Endothelial cell of umbilical vein (primary cell): Measurements from ENCODE around the gene ACSBG1. TPM values are rescaled to one million over a fixed set of nuclear protein-coding genes. Genes with fewer than 3 reads are reported as not detected.

Experiments
- BruUV-seq: library from RNA; stranded (reverse); fragments of 400-500 nt; replicated peaks from 2 replicates; lab custom pipeline; 2021; lab: Mats Ljungman, UMichigan
- CTCF ChIA-PET: fragments of 300-600, 350-600 bp; sonication (Branson Sonifier 250); formaldehyde crosslinking; loops from one replicate; lab custom pipeline; 2021; ENCODE audit warnings: antibody characterized with exemption, inconsistent platforms; lab: Charles Lee
- POLR2A ChIA-PET: fragments of 300-600, 350-600 bp; sonication (Branson Sonifier 250); formaldehyde crosslinking; loops from one replicate; lab custom pipeline; 2021; ENCODE audit warnings: antibody characterized with exemption, inconsistent platforms; lab: Charles Lee
- DNase-seq: peaks from one replicate; pipeline ENCODE4 v3.0.0-alpha.2; 2011; ENCODE audit warnings: low read depth, low spot score
- FAIRE-seq: peaks from 2 replicates; lab custom pipeline; 2011; peaks lifted over from hg19 to GRCh38; lab: Jason Lieb, UNC
- H2AFZ ChIP-seq: 2 replicates; pipeline ENCODE4 v1.6.0; 2012; ENCODE audit warnings: low read depth, low read length, control low read depth, inconsistent platforms
- H3K27ac ChIP-seq: 2 replicates; pipeline ENCODE4 v1.5.1; 2011; ENCODE audit warnings: low read depth, mild to moderate bottlenecking, control low read depth, low read length, moderate library complexity; ENCODE audit not compliant: insufficient read depth
- H3K27me3 ChIP-seq, 2 experiments: 2 replicates each; pipeline versions ENCODE4 v1.6.0 to v1.6.1; 2011; ENCODE audit warnings: low read length in 2 of 2, mixed read lengths in 1 of 2; ENCODE audit not compliant: control insufficient read depth in 2 of 2, insufficient read depth in 2 of 2
- H3K36me3 ChIP-seq, 2 experiments: 2 replicates in 1 of 2; 3 replicates in 1 of 2; pipeline ENCODE4 v1.5.1; 2011; ENCODE audit warnings: low read length in 2 of 2, mild to moderate bottlenecking in 1 of 2, moderate library complexity in 1 of 2; ENCODE audit not compliant: control insufficient read depth in 2 of 2, insufficient read depth in 2 of 2; ENCODE audit errors: extremely low read depth in 1 of 2
- H3K4me1 ChIP-seq: 3 replicates; pipeline ENCODE4 v1.5.1; 2011; ENCODE audit warnings: mild to moderate bottlenecking, low read length; ENCODE audit not compliant: control insufficient read depth, insufficient read depth; ENCODE audit errors: extremely low read depth
- H3K4me2 ChIP-seq: 2 replicates; pipeline ENCODE4 v1.6.1; 2011; ENCODE audit warnings: low read length, control low read depth, mixed read lengths; ENCODE audit not compliant: insufficient read depth
- H3K4me3 ChIP-seq, 3 experiments: fragments of 200-600 bp in 1 of 3; sonication (generic), shearing (Covaris generic) in 1 of 3; replicated peaks in 1 of 3; 2 replicates each; pipeline ENCODE4 v1.5.1; 2011 to 2016; ENCODE audit warnings: control low read depth in 3 of 3, low read length in 3 of 3, mild to moderate bottlenecking in 2 of 3, inconsistent platforms in 1 of 3, low read depth in 1 of 3, moderate library complexity in 1 of 3; ENCODE audit not compliant: insufficient read depth in 1 of 3
- H3K79me2 ChIP-seq: 2 replicates; pipeline ENCODE4 v1.6.0; 2012; ENCODE audit warnings: low read length, inconsistent platforms; ENCODE audit not compliant: control insufficient read depth, insufficient read depth
- H3K9ac ChIP-seq: replicated peaks from 2 replicates; pipeline ENCODE3; 2011; ENCODE audit warnings: low read length, control low read depth; ENCODE audit not compliant: insufficient read depth; ENCODE audit errors: extremely low read depth
- H3K9me1 ChIP-seq: replicated peaks from 3 replicates; pipeline ENCODE4 v1.6.0; 2011; ENCODE audit warnings: mild to moderate bottlenecking, low read length; ENCODE audit not compliant: control insufficient read depth, insufficient read depth; ENCODE audit errors: extremely low read depth
- H3K9me3 ChIP-seq: replicated peaks from 2 replicates; pipeline ENCODE4 v1.5.1; 2012; ENCODE audit warnings: low read length, inconsistent platforms; ENCODE audit not compliant: control insufficient read depth, insufficient read depth
- H4K20me1 ChIP-seq: replicated peaks from 2 replicates; pipeline ENCODE3; 2011; ENCODE audit warnings: mild to moderate bottlenecking, low read length; ENCODE audit not compliant: control insufficient read depth, insufficient read depth; ENCODE audit errors: extremely low read depth
- CTCF ChIP-seq, 2 donors: IDR thresholded peaks; 1 replicate in 1 of 2; 2 replicates in 1 of 2; pipeline ENCODE4 v1.5.1; 2011; ENCODE audit warnings: low read length in 2 of 2, mild to moderate bottlenecking in 2 of 2, moderate library complexity in 2 of 2, control low read depth in 1 of 2, inconsistent platforms in 1 of 2, low read depth in 1 of 2; ENCODE audit not compliant: insufficient read depth in 1 of 2; ENCODE audit errors: extremely low read depth in 1 of 2
- EZH2 ChIP-seq: IDR thresholded peaks from 2 replicates; pipeline ENCODE4 v1.6.1; 2012; ENCODE audit warnings: borderline replicate concordance, low read depth, mild to moderate bottlenecking, moderate library complexity, low read length, inconsistent platforms; ENCODE audit not compliant: severe bottlenecking
- FOS ChIP-seq: IDR thresholded peaks from 2 replicates; pipeline ENCODE4 v1.6.1; 2011; ENCODE audit warnings: mild to moderate bottlenecking, low read length, moderate library complexity, borderline replicate concordance; ENCODE audit not compliant: insufficient read depth
- GATA2 ChIP-seq: IDR thresholded peaks from 2 replicates; pipeline ENCODE4 v1.7.0; 2011; ENCODE audit warnings: low read depth, mild to moderate bottlenecking, moderate library complexity, mixed read lengths, low read length; ENCODE audit not compliant: insufficient read length, insufficient read depth
- JUN ChIP-seq: IDR thresholded peaks from 2 replicates; pipeline ENCODE4 v1.6.1; 2011; ENCODE audit warnings: borderline replicate concordance, low read depth; ENCODE audit not compliant: insufficient read length, insufficient read depth
- MAX ChIP-seq: IDR thresholded peaks from 2 replicates; pipeline ENCODE4 v1.6.1; 2011; ENCODE audit not compliant: insufficient read depth, insufficient read length
- MYC ChIP-seq: IDR thresholded peaks from one replicate; pipeline ENCODE4 v1.6.1; 2011; ENCODE audit warnings: mild to moderate bottlenecking, low read depth, low read length
- POLR2A ChIP-seq: IDR thresholded peaks from 2 replicates; pipeline ENCODE4 v1.6.1; 2012; ENCODE audit warnings: low read depth, mild to moderate bottlenecking, control low read depth, low read length
- POLR2AphosphoS5 ChIP-seq: IDR thresholded peaks from 2 replicates; pipeline ENCODE4 v1.6.1; 2012; ENCODE audit warnings: low read depth, mild to moderate bottlenecking, control low read depth, low read length, moderate library complexity; ENCODE audit not compliant: insufficient read depth
- dilution Hi-C: fragments of 300-500 bp; cut with MboI; formaldehyde crosslinking; loops from one replicate; pipeline ENCODE4 v1.15.0; 2019; ENCODE audit warnings: low sequenced_read_pairs; ENCODE audit not compliant: extremely low pct_ligation_motif_present
- intact Hi-C: fragments of 100-400 bp; cut with micrococcal nuclease; formaldehyde crosslinking; loops from one replicate; pipeline ENCODE4 v1.10.0; 2022
- polyA plus RNA-seq, 4 experiments: library from polyadenylated mRNA; depleted of rRNA in 3 of 4; stranded (reverse) in 3 of 4; unstranded in 1 of 4; fragments of >200 nt; gene quantifications; 2 replicates each; pipeline versions ENCODE4 v1.2.1 to v1.2.3, GENCODE V29; 2011 to 2012; ENCODE audit warnings: missing spikeins in 1 of 4
- total RNA-seq: library from RNA; stranded (reverse); gene quantifications from 2 replicates; pipeline ENCODE4 v1.2.3, GENCODE V29; 2021

ACSBG1 gene
- total and polyA plus RNA-seq, 2 donors (not counting 3 experiments of a cell fraction or from before 2014, with no cell fraction given) = not detected

- dilution Hi-C loops (no loop called here), intact Hi-C loops (no loop called here)
- Histone ChIP-seq H3K9ac (no peak overlapping the region), H3K27me3 (peaks cover 0 to 4% of the 10 kb centered on the region in 2 experiments), H4K20me1 (no peaks in the 10 kb centered on the region), H3K9me1 (no peaks in the 10 kb centered on the region), H2AFZ (no peak overlapping the region), H3K4me2 (no peak overlapping the region), H3K79me2 (no peaks in the 10 kb centered on the region), H3K4me1 (no peaks in the 10 kb centered on the region), H3K9me3 (no peaks in the 10 kb centered on the region), H3K36me3 (no peaks in the 10 kb centered on the region), H3K4me3 (no peak overlapping the region), H3K27ac (no peak overlapping the region)
- no peak for DNase-seq
- TF ChIP-seq CTCF (IDR thresholded peaks at IDR 0.05; ENCODE audit: extremely low read depth in 1 of 2, insufficient read depth in 1 of 2, low read depth in 1 of 2, low read length in 2 of 2) = no peak
- no TSS peak for BruUV-seq
- ChIA-PET CTCF (interaction anchor here (0.8 to 10.1 kb wide), 5 partner anchors 49 to 334 kb away, joined by 3 to 237 read pairs (median 4); partner anchors contain the start of gene CIB2), POLR2A (no interaction called here)
- no peak for FAIRE-seq
These were observed 10.5 kb upstream of the ACSBG1 start for GRCh38 chr15:78244893-78245292.

- no peaks in the 10 kb centered on the region for H3K79me2 ChIP-seq
- DNase-seq (no peak), FAIRE-seq (no peak)
- no peak overlapping the region for H3K27ac ChIP-seq
- H3K9me1 ChIP-seq = no peaks in the 10 kb centered on the region
- no peak overlapping the region for H3K4me2 ChIP-seq
- no peaks in the 10 kb centered on the region for H3K9me3 ChIP-seq
- dilution Hi-C loops = no loop called here
- H3K4me1 ChIP-seq = no peaks in the 10 kb centered on the region
- no peak overlapping the region for H2AFZ ChIP-seq
- ChIA-PET CTCF (interaction anchor here (0.6 to 10.1 kb wide), 5 partner anchors 17 to 285 kb away, joined by 3 to 237 read pairs (median 3); partner anchors contain the start of gene CIB2), POLR2A (no interaction called here)
- TF ChIP-seq POLR2A = no peak
- TF ChIP-seq JUN = no peak
- TF ChIP-seq POLR2AphosphoS5 = no peak
- TF ChIP-seq MYC = no peak
- TF ChIP-seq GATA2 = no peak
- TF ChIP-seq FOS = no peak
- no peak for TF ChIP-seq MAX
- TF ChIP-seq CTCF (IDR thresholded peaks at IDR 0.05; ENCODE audit: extremely low read depth in 1 of 2, insufficient read depth in 1 of 2, low read depth in 1 of 2, low read length in 2 of 2) = no peak
- TF ChIP-seq EZH2 = no peak
- no TSS peak for BruUV-seq
- H3K4me3 ChIP-seq = no peak overlapping the region
- H4K20me1 ChIP-seq = no peaks in the 10 kb centered on the region
- no peak overlapping the region for H3K9ac ChIP-seq
- intact Hi-C loops = no loop called here
- peaks cover 0 to 4% of the 10 kb centered on the region in 2 experiments for H3K27me3 ChIP-seq
- H3K36me3 ChIP-seq = no peaks in the 10 kb centered on the region
These were observed 9.7 kb upstream of the ACSBG1 start for GRCh38 chr15:78244101-78244500.
